Measurements from ENCODE around the gene CELA3A. TPM values are rescaled to one million over a fixed set of nuclear protein-coding genes. Genes with fewer than 3 reads are reported as not detected.

The CELA3A gene
- not detected for total RNA-seq
- long read RNA-seq = 0 reads

- DNase-seq (no peak), ATAC-seq (no peak)
- intact Hi-C loops (cut with DNase I) = no loop called here
- H3K36me3 ChIP-seq = no peaks in the 10 kb centered on the region
- no peaks in the 10 kb centered on the region for H3K27me3 ChIP-seq (ENCODE audit: low read depth)
- no peak within 1 kb of the TSS for H3K4me3 ChIP-seq
- H3K4me1 ChIP-seq = no peaks in the 10 kb centered on the region
- H3K9me3 ChIP-seq = no peaks in the 10 kb centered on the region
- H3K27ac ChIP-seq = no peak within 1 kb of the TSS
- TF ChIP-seq CTCF (IDR thresholded peaks at IDR 0.05) = no peak
These were observed at the start of gene CELA3A for GRCh38 chr1:22001409-22001808. Gene CELA3A (plus strand): TSS chr1:22001657. CDS start chr1:22001675, 18 bp downstream.

GRCh38 chr1:21952786-21953520, 48.5 kb upstream of the CELA3A start:
- no peaks in the 10 kb centered on the region for H3K9me3 ChIP-seq
- no peak for DNase-seq
- no peak overlapping the region for H3K27ac ChIP-seq
- H3K27me3 ChIP-seq (ENCODE audit: low read depth) = no peaks in the 10 kb centered on the region
- TF ChIP-seq CTCF (IDR thresholded peaks at IDR 0.05) = no peak
- H3K36me3 ChIP-seq = no peaks in the 10 kb centered on the region
- H3K4me3 ChIP-seq = no peak overlapping the region
- no peak for ATAC-seq
- intact Hi-C loops (cut with DNase I) = no loop called here
- peaks cover 29% of the 10 kb centered on the region for H3K4me1 ChIP-seq

GRCh38 chr1:21955058-21955457, 46.4 kb upstream of the CELA3A start:
- ATAC-seq (no peak), DNase-seq (peak; percentile 39)
- Histone ChIP-seq H3K36me3 (no peaks in the 10 kb centered on the region), H3K4me1 (peaks cover 31% of the 10 kb centered on the region), H3K9me3 (no peaks in the 10 kb centered on the region), H3K27me3 (ENCODE audit: low read depth) (no peaks in the 10 kb centered on the region), H3K4me3 (no peak overlapping the region), H3K27ac (peak overlapping the region; percentile 50)
- no peak for TF ChIP-seq CTCF (IDR thresholded peaks at IDR 0.05)
- intact Hi-C loops (cut with DNase I) = no loop called here

- Histone ChIP-seq H3K36me3 (no peaks in the 10 kb centered on the region), H3K9me3 (no peaks in the 10 kb centered on the region), H3K27ac (peak overlapping the region; percentile 50), H3K27me3 (ENCODE audit: low read depth) (no peaks in the 10 kb centered on the region), H3K4me1 (peaks cover 31% of the 10 kb centered on the region), H3K4me3 (no peak overlapping the region)
- ATAC-seq (peak in 1 of 2 donors; percentile 19), DNase-seq (no peak)
- no peak for TF ChIP-seq CTCF (IDR thresholded peaks at IDR 0.05)
- intact Hi-C loops (cut with DNase I) = no loop called here
These were observed 45.8 kb upstream of the CELA3A start for GRCh38 chr1:21955501-21956281.

- peaks cover 31% of the 10 kb centered on the region for H3K4me1 ChIP-seq
- H3K4me3 ChIP-seq = no peak overlapping the region
- ATAC-seq (peak; percentile 90 to 92), DNase-seq (peak; percentile 87)
- H3K9me3 ChIP-seq = no peaks in the 10 kb centered on the region
- intact Hi-C loops (cut with DNase I) = no loop called here
- no peaks in the 10 kb centered on the region for H3K36me3 ChIP-seq
- H3K27me3 ChIP-seq (ENCODE audit: low read depth) = no peaks in the 10 kb centered on the region
- H3K27ac ChIP-seq = peak overlapping the region; percentile 73
- no peak for TF ChIP-seq CTCF (IDR thresholded peaks at IDR 0.05)
These were observed 44.5 kb upstream of the CELA3A start for GRCh38 chr1:21956720-21957552.

Measured in lower lobe of right lung (tissue), 2 donors.